GM12892 (cell line): ENCODE measurements around the gene BCL11A.

Experiments
- DNase-seq: peaks from one replicate; pipeline ENCODE4 v3.0.0; 2011; ENCODE audit not compliant: insufficient read length
- FAIRE-seq: peaks from 2 replicates; lab custom pipeline; 2011; peaks lifted over from hg19 to GRCh38; lab: Jason Lieb, UNC
- POLR2A ChIP-seq: IDR thresholded peaks from 2 replicates; pipeline ENCODE4 v1.6.1; 2011; ENCODE audit warnings: low read depth, low read length, control low read depth
- POLR2AphosphoS5 ChIP-seq: IDR thresholded peaks from 2 replicates; pipeline ENCODE4 v1.6.1; 2011; ENCODE audit warnings: low read depth, low read length, control low read depth
- TAF1 ChIP-seq: IDR thresholded peaks from 2 replicates; pipeline ENCODE4 v1.6.1; 2011; ENCODE audit warnings: low read depth, mild to moderate bottlenecking, control low read depth, low read length, borderline replicate concordance

Gene BCL11A

GRCh38 chr2:60459851-60460250, 93.6 kb downstream of the BCL11A start:
- DNase-seq (no peak), FAIRE-seq (no peak)
- TF ChIP-seq TAF1 = no peak
- no peak for TF ChIP-seq POLR2AphosphoS5
- TF ChIP-seq POLR2A = no peak

- TF ChIP-seq POLR2AphosphoS5 (no peak), TAF1 (no peak), POLR2A (no peak)
- no peak for FAIRE-seq
- DNase-seq = no peak
Measured at GRCh38 chr2:60456115-60456770, 97.2 kb downstream of the BCL11A start.

GRCh38 chr2:60453872-60454271, 99.6 kb downstream of the BCL11A start:
- FAIRE-seq (no peak), DNase-seq (no peak)

GRCh38 chr2:60453301-60453700, 100.2 kb downstream of the BCL11A start:
- TF ChIP-seq POLR2AphosphoS5 (no peak), TAF1 (no peak), POLR2A (no peak)
- DNase-seq (no peak), FAIRE-seq (no peak)

More at GRCh38 chr2:60453872-60454271, 99.6 kb downstream of the BCL11A start:
- TF ChIP-seq TAF1 (no peak), POLR2AphosphoS5 (no peak), POLR2A (no peak)

GRCh38 chr2:60450488-60450887, 103.0 kb downstream of the BCL11A start:
- TF ChIP-seq POLR2A (no peak), TAF1 (no peak), POLR2AphosphoS5 (no peak)
- FAIRE-seq = peak; percentile 73
- DNase-seq = no peak

GRCh38 chr2:60447943-60448342, 105.5 kb downstream of the BCL11A start:
- DNase-seq (no peak), FAIRE-seq (peak; percentile 51)
- TF ChIP-seq POLR2AphosphoS5 (no peak), POLR2A (no peak), TAF1 (no peak)

GRCh38 chr2:60446413-60447267, 106.8 kb downstream of the BCL11A start:
- peak; percentile 98 for FAIRE-seq

GRCh38 chr2:60445684-60446179, 107.7 kb downstream of the BCL11A start:
- peak; percentile 63 for FAIRE-seq
- DNase-seq = no peak
- no peak for TF ChIP-seq POLR2A
- no peak for TF ChIP-seq POLR2AphosphoS5
- no peak for TF ChIP-seq TAF1

More at GRCh38 chr2:60446413-60447267, 106.8 kb downstream of the BCL11A start:
- DNase-seq = no peak
- TF ChIP-seq POLR2AphosphoS5 (peak; percentile 41; the same call in 1 of the 2 replicates), TAF1 (no peak), POLR2A (peak; percentile 59; the same call in 1 of the 2 replicates)

GRCh38 chr2:60442608-60443007, 110.8 kb downstream of the BCL11A start:
- no peak for FAIRE-seq
- no peak for DNase-seq
- TF ChIP-seq POLR2AphosphoS5 (no peak), TAF1 (no peak)

GRCh38 chr2:60441800-60442199, 111.7 kb downstream of the BCL11A start:
- DNase-seq (no peak), FAIRE-seq (peak; percentile 33)
- TF ChIP-seq TAF1 = no peak

GRCh38 chr2:60440767-60441163, 112.7 kb downstream of the BCL11A start:
- no peak for FAIRE-seq

GRCh38 chr2:60440079-60440766, 113.2 kb downstream of the BCL11A start:
- FAIRE-seq = peak; percentile 30
- no peak for TF ChIP-seq TAF1
- TF ChIP-seq POLR2A = no peak
- no peak for TF ChIP-seq POLR2AphosphoS5
- no peak for DNase-seq

More at GRCh38 chr2:60440767-60441163, 112.7 kb downstream of the BCL11A start:
- no peak for DNase-seq
- no peak for TF ChIP-seq POLR2AphosphoS5
- TF ChIP-seq POLR2A = no peak
- TF ChIP-seq TAF1 = no peak
